ENCODE measurements around the gene NELFCD. TPM values are rescaled to one million over a fixed set of nuclear protein-coding genes. Genes with fewer than 3 reads are reported as not detected.
A peak's percentile ranks its signal among the peaks of the same experiment; 100 is the strongest.
"Not testable (repeated sequence)": the region's sequence is repeated elsewhere in the genome, so short reads cannot be mapped to it uniquely, and the experiment has no call there.

Gene NELFCD
- total RNA-seq, 1 experiment from 2014 or later, result 174 TPM

DNA sequence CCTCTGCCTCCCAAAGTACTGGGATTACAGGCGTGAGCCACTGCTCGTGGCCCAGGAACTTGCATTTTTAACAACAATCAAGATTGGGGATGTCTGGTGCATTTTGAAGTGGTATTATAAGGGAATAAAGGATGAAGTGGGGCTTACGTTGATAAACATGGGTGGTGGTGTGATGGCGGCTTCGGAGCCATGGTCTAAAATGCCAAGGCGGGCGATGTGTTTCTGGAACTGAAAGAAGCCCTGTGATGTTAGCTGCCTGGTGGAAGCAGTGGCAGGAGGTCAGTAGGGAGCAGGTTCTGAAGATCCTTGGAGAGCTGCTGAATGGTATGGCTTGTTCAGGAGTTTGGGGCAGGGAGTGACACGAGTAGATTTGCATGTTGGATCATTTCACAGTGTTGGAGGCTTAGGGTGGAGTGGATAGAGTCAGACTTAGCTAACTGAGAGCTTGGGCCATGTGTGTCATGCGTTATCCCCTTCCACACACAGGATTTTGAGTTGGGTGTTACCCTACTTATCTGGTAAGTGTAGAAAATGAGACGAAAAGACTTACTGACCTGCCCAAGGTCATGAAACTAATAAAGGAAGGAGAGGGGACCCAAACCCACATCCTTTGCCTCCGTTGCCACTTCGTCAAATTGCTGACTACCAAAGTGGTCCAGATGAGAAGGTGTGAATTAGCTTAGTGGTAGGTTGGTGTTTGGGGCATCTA, 1.5 kb downstream of the NELFCD start:
- H3K4me3 ChIP-seq (ENCODE audit: low read depth, low read length, poor library complexity, severe bottlenecking), result peak overlapping the region; percentile 83
- intact Hi-C loops (cut with micrococcal nuclease; ENCODE audit: unreplicated experiment), result loop anchor here (5.0 kb wide), 1 partner anchor 50 kb away; the partner anchor contains the start of gene ATP5F1E
- no TSS peak for BruUV-seq (replicated peaks)
- peaks cover 20% of the 10 kb centered on the region for H3K36me3 ChIP-seq (ENCODE audit: insufficient read depth, low read length, poor library complexity, severe bottlenecking)
- DNase-seq (ENCODE audit: low spot score), result no peak
- H3K9me3 ChIP-seq (ENCODE audit: low read depth, low read length, poor library complexity, severe bottlenecking), result no peaks in the 10 kb centered on the region
- no peaks in the 10 kb centered on the region for H3K27me3 ChIP-seq (replicated peaks; ENCODE audit: insufficient read depth, low read depth, low read length, poor library complexity)
- no peak overlapping the region for H3K27ac ChIP-seq (ENCODE audit: low read depth, low read length, poor library complexity, severe bottlenecking)
- H3K4me1 ChIP-seq (ENCODE audit: insufficient read depth, low read length, poor library complexity, severe bottlenecking), result peaks cover 10% of the 10 kb centered on the region
- POLR2A ChIA-PET (ENCODE audit: low non-redundant PET), result no interaction called here
- CTCF ChIA-PET, result no interaction called here
- TF ChIP-seq EZH2 (IDR thresholded peaks at IDR 0.05; ENCODE audit: borderline replicate concordance, low read depth, low read length, poor library complexity, severe bottlenecking) (no peak), CTCF (conservative IDR thresholded peaks at IDR 0.05; ENCODE audit: low read depth, low read length) (no peak)

DNA sequence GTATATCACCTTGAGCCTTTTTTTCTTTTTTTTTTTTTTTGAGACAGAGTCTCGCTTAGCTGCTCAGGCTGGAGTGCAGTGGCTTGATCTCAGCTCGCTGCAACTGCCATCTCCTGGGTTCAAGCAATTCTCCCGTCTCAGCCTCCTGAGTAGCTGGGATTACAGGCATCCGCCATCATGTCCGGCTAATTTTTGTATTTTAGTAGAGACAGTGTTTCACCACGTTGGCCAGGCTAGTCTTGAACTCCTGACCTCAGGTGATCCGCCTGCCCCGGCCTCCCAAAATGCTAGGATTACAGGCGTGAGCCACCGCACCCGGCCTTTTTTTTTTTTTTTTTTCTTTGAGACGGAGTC, 2.0 kb downstream of the NELFCD start:
- H3K4me3 ChIP-seq (ENCODE audit: low read depth, low read length, poor library complexity, severe bottlenecking); DNase-seq (ENCODE audit: low spot score); H3K9me3 ChIP-seq (ENCODE audit: low read depth, low read length, poor library complexity, severe bottlenecking); POLR2A ChIA-PET (ENCODE audit: low non-redundant PET); CTCF ChIA-PET; BruUV-seq (replicated peaks); H3K27me3 ChIP-seq (replicated peaks; ENCODE audit: insufficient read depth, low read depth, low read length, poor library complexity); H3K27ac ChIP-seq (ENCODE audit: low read depth, low read length, poor library complexity, severe bottlenecking): not testable (repeated sequence)
- intact Hi-C loops (cut with micrococcal nuclease; ENCODE audit: unreplicated experiment), result loop anchor here (5.0 kb wide), 1 partner anchor 49 kb away; the partner anchor contains the start of gene ATP5F1E
- peaks cover 25% of the 10 kb centered on the region for H3K36me3 ChIP-seq (ENCODE audit: insufficient read depth, low read length, poor library complexity, severe bottlenecking)
- H3K4me1 ChIP-seq (ENCODE audit: insufficient read depth, low read length, poor library complexity, severe bottlenecking), result peaks cover 10% of the 10 kb centered on the region

DNA sequence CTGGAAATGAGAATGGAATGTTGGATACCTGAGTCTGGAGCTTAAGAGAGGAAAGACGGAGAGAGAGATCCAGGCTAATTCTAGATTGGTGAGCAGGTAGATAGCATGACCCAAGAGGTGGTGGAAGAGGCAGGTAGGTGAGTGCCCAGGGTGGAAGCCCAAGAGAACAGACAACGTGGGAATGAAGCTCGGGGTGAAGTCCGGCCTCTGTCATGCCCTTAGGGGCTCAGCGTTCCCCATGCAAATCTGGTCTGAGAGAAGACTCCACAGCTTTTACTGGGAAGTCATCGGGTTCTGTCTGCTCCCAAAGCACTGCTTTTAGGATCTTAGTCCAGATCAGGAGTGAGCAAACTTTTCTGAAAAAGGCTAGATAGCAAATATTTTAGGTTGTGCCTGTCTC, 3.6 kb downstream of the NELFCD start:
- Histone ChIP-seq H3K4me3 (ENCODE audit: low read depth, low read length, poor library complexity, severe bottlenecking) (no peak overlapping the region), H3K9me3 (ENCODE audit: low read depth, low read length, poor library complexity, severe bottlenecking) (no peaks in the 10 kb centered on the region)
- TF ChIP-seq CTCF (conservative IDR thresholded peaks at IDR 0.05; ENCODE audit: low read depth, low read length), result no peak
- no peak for TF ChIP-seq EZH2 (IDR thresholded peaks at IDR 0.05; ENCODE audit: borderline replicate concordance, low read depth, low read length, poor library complexity, severe bottlenecking)

DNA sequence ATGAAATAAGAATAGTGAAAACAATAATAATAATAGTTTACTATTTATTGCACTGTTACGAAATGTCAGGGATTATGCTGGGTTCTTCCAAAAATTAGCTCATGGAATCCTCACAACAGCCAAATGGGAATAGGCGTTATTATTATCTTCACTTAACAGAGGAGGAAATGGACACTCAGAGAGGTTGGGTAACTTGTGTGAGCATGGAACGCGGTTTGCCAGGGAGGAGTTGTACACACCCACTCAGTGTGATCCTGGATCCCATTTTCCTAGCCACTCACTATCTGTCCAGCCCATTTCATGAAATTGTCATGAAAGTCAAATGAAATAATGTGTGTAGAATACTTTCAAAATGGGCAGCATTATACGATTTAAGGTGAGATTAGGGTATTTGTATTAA, 4.6 kb downstream of the NELFCD start:
- no peak overlapping the region for H3K27ac ChIP-seq (ENCODE audit: low read depth, low read length, poor library complexity, severe bottlenecking)
- intact Hi-C loops (cut with micrococcal nuclease; ENCODE audit: unreplicated experiment), result no loop called here
- BruUV-seq (replicated peaks), result no TSS peak
- peaks cover 51% of the 10 kb centered on the region for H3K36me3 ChIP-seq (ENCODE audit: insufficient read depth, low read length, poor library complexity, severe bottlenecking)
- no peak overlapping the region for H3K4me3 ChIP-seq (ENCODE audit: low read depth, low read length, poor library complexity, severe bottlenecking)
- peaks cover 10% of the 10 kb centered on the region for H3K4me1 ChIP-seq (ENCODE audit: insufficient read depth, low read length, poor library complexity, severe bottlenecking)
- no peak for DNase-seq (ENCODE audit: low spot score)
- ChIA-PET POLR2A (ENCODE audit: low non-redundant PET) (no interaction called here), CTCF (no interaction called here)
- no peaks in the 10 kb centered on the region for H3K9me3 ChIP-seq (ENCODE audit: low read depth, low read length, poor library complexity, severe bottlenecking)
- TF ChIP-seq EZH2 (IDR thresholded peaks at IDR 0.05; ENCODE audit: borderline replicate concordance, low read depth, low read length, poor library complexity, severe bottlenecking) (no peak), CTCF (conservative IDR thresholded peaks at IDR 0.05; ENCODE audit: low read depth, low read length) (no peak)
- H3K27me3 ChIP-seq (replicated peaks; ENCODE audit: insufficient read depth, low read depth, low read length, poor library complexity), result no peaks in the 10 kb centered on the region

More for the DNA sequence above, 3.6 kb downstream of the NELFCD start:
- Histone ChIP-seq H3K4me1 (ENCODE audit: insufficient read depth, low read length, poor library complexity, severe bottlenecking) (peaks cover 10% of the 10 kb centered on the region), H3K27me3 (replicated peaks; ENCODE audit: insufficient read depth, low read depth, low read length, poor library complexity) (no peaks in the 10 kb centered on the region), H3K27ac (ENCODE audit: low read depth, low read length, poor library complexity, severe bottlenecking) (no peak overlapping the region), H3K36me3 (ENCODE audit: insufficient read depth, low read length, poor library complexity, severe bottlenecking) (peaks cover 41% of the 10 kb centered on the region)
- intact Hi-C loops (cut with micrococcal nuclease; ENCODE audit: unreplicated experiment), result loop anchor here (5.0 kb wide), 1 partner anchor 48 kb away; the partner anchor contains the start of gene ATP5F1E
- DNase-seq (ENCODE audit: low spot score), result no peak
- POLR2A ChIA-PET (ENCODE audit: low non-redundant PET), result no interaction called here
- CTCF ChIA-PET, result no interaction called here
- no TSS peak for BruUV-seq (replicated peaks)
